NCI-H524 (cell line): ENCODE data around the gene FBN1.

ENCODE experiments used
- DNase-seq, 2 experiments: peaks; one replicate each; lab custom pipeline; 2025; lab: John Stamatoyannopoulos, UW

The FBN1 gene

DNA sequence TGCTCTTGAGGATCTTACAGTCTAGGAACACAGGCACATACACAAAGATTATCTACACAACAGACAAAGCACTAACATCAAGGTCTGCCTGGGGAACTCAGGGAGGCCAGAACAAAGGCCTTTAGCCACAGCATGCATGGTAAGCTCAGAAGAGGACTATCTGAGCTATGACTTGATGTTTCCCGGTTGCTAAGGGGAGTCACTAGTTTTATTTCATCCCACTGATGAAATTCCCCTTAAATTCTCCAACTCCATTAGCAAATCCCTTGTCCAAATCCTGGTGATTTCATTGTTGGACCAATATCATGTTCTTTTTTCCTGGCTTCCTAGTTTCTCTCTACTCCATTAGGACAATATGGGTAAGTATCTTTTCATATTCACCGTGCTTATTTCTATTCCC lies 23.3 kb downstream of the FBN1 start:
- no peak for DNase-seq

DNA sequence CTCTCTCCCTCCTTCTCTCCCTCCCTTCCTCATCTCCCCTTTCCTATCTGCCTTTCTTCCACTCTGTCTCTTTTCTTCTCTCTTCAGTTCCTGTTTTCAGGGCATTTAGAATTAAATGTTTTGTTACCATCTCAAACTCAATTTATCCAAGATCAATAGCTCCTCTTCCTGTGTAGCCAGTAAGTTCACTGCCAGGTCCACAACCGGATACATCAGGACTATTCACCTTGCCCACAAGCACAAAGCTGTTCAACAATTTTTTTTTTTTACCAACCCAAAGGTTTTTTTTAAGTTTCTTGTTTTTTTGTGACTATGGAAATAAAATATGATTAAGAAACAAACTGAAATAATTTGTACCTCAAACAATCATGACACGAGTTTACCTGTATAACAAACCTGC lies 26.1 kb downstream of the FBN1 start:
- no peak for DNase-seq

DNA sequence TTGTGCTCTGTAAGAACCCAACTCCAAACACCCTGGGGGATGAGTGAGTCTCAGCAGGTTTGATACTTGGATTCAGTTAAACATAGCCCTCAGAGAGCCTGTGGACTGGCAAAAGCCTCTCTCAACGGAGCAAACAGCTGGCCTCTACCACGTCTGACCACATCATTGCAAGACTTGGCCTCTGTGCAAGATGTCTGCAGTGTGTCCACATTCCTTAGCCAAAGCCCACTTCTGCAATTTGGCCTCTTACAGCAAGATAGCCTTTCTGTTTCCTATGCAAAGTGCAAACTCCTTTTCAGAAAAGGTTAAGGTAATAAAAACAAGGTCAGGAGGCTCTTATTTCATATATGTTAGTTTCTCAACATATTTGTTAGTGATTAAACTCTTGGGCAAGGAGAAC lies 27.9 kb downstream of the FBN1 start:
- no peak for DNase-seq

DNA sequence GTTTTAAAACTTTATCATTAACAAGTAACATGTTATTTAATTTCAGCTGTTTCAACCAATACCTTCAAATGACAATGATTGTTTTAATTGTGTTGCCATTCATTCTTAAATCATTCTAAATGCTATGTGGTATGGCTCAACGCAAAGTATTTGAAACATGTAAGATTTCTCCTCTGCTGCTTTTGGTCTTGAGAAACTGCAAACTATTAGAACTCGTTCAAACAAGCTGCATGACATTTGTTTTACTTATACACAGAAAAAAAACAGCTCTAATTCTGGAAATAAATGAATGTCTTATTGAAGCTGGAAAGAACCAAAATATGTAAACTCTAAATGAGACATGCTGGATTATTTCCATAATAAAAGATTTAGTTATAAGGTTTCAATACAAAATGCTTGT lies 29.3 kb downstream of the FBN1 start:
- DNase-seq = no peak

DNA sequence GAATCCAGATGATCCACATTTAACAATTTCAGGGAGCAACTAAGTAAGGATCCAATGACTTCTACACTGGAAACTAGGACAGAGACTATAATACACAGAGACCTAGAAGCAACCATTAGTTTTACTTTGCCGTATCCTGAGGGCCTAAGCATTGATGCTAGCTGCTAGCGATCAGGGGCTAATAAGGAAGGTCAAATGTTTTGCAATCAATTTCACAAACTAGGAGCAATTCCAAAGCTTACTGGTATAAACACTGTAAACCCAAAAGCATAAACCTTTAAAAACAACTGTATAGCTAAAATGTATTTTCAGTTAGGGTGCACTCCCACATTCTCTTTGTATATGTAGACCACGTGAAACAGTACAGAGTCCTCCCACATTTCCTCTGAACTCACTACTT lies 31.5 kb downstream of the FBN1 start:
- DNase-seq = no peak

DNA sequence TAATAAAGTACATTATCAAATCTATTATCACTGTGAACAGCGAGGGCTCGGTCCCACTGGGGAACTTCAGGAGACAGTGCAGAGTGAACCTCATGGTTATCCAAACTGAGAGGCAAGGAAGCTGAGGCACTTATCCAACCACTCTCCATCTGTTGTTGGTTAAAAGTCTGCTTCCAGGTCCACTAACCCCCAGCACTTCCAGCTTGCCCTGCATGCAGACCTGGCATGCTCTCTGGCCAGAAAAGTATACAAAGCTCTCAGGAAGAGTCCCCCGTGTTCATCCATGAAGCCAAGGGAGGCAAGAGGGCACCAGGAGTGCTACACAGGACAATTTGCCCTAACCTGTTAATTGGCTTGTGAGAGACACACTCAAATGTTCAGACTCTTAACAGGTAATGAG lies 36.0 kb downstream of the FBN1 start:
- peak in 1 of 2 experiments; percentile 10 for DNase-seq

DNA sequence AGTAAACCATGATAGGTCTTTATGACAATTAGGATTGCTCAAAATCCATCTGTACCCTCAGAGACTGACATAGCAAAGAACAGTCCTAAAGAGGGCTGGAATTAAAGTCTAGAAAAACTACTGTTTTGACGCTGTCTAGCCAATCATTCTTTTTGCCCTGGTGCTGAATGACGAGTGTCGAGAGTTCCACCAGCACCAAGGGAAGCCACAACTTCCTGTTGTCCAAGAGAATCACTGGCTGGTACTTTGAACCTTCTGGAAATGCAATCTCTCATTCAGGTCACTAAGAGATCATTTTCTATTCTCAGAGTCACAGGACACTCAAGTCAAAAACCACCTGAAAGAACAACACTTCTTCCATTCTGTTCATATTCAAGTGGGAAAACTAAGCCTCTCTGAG lies 37.7 kb downstream of the FBN1 start:
- DNase-seq = no peak

DNA sequence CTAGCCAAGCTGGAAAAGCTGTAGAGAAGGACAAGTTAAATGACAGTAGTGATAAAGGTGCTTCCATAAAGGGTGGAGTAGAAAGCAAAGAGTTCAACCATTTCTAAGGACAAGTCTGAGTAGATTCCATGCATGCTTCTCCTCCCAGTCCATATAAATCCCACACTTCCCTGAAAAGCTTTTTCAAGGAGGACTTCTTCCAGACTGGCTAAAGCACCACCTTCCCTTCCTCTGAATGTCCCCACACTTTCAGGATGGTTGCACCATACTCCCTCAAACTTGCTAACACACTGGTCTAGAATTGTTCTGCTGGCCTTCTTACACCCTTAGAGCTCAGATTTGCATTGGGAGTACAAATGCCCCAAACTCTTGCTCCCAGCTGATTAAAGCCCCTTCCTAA lies 40.9 kb downstream of the FBN1 start:
- no peak for DNase-seq

DNA sequence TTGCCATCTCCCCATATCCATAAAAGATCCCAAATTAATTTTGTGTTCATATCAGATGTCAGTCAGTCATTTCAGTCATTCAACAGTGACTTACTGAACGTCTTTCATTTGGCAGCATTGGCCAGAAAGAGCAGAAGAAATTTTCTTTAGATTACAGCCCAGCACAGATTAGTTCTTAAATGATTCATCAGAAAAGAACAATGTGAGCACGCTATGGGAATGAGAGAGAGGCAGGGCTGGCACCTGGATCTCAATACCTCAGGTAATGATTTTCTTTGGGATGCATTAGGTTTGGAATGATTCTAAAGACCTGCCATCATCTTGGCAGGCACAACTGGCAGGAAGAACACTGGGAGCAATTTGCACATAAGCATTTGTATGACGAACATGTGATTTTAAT lies 41.6 kb downstream of the FBN1 start:
- no peak for DNase-seq

DNA sequence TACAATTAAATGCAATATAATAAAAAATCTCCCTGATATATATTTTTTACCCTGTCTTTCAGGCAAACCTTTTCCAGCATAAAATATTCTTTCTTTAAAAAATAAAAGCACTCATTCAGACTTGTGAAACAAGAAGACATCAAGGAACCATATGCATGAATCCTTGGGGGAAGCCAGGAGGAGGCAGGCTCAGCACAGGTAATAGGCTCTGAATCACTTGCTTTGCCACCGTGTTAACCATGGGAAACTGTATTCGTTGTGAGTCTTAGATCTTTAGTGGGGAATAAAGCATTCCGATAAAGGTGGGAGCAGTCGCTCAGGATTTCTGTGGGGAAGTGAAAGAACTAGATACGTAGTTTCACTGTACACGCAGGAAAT lies 42.4 kb downstream of the FBN1 start:
- DNase-seq = no peak

DNA sequence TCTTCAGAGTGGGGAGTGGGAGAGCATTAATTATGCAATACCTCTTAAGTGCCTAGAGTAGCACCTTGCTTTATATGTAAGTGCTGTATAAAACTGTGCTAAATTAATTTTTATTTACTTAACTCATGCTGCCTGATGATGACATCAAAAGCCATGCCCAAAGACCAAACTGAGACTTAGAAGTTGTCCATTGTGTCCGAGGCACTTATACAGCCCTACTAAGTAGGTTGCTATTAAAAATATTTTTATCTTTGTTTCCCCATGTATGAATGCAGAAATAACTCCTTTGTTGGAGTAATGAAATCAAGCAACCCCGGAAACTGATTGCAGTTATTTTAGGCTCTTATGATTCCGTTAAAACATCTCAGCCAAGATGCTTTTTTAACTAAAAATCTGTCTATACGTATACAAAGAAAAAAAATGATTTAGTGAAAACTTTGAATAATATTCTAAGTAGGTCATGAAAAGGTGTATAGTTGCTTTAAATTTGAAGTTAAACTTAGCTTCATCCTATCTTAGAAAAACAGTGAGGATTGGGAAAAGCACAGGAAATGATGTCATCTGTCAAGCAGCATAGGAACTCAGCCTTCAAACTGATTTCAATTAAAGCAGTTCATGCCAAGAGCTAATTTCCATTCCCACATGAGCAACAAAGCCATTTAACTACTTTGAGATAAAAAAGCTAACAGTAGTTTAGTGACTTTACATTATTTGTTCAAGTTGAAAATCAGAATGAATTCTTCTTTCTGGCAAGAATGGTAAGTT lies 43.0 kb downstream of the FBN1 start:
- no peak for DNase-seq

DNA sequence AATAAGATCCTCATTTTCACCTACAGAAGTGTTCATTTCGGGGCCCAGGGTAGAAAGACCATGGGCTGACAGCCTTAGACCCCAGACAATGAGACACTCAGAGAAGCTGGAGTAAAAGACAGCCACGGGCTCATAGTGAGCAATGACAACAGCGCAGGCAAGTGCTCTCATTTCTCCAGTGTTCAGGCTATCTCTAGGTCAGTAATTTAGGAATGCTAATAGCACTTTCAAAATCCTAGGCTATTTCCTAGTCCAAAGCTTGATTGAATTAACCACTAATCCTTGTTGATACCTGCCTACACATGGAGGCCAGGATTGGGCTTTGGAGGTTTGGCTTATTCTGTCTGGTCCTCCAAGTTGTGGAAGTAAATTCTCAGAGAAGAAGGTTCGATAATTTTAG lies 44.4 kb downstream of the FBN1 start:
- no peak for DNase-seq

DNA sequence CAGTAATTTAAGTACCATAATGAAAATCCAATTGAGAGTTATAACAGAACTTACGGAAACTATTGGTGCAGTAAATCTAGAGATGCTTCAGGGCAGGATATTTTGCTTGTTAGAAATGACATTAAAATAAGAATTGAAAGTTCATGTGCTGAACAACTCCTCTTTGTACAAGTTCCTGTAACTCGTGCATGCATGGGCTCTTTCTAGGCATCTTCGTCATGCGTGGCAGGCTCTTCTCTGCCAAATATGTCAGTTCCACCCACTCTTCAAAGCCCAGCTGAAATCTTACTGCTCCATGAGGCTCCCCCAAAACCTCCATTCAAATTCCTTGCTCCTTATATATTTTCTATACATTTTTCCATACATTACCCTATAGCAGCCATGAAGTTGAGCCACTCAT lies 48.7 kb downstream of the FBN1 start:
- no peak for DNase-seq

DNA sequence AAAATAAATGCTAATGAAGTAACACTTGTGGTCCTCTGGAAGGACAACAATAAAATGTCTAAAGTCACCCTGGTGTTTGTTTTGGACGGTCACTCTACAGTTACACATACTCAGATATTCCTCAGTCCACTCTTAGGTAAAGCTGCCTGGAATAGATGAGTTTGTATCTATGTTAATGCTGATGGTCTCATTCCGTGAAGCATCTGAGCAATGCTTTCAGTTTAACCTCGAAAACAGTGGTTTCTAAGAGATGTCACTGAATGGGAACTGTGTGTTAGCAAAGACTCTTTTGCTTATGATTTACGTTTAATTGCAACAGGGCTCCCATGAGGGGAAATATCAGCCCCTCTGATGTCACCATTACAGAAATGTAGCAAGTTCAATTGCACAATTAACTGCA lies 49.1 kb downstream of the FBN1 start:
- no peak for DNase-seq

DNA sequence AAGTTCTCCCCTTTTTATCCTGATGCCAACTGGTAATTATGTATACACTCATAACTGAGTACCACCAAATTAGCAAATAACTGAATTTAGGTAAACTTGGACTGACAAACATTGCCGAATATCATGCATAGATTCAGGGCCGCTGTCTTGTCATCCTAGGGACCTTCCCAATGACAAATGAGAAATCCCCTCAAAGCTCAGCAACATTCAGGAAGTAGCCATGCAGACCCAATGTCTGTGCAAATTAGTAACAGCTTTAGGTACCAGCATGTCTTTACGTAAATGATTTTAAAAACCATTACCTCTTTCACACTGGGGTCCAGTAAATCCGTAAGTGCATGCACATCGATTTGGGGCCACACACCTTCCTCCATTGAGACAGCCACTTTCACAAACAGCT lies 49.5 kb downstream of the FBN1 start:
- no peak for DNase-seq

DNA sequence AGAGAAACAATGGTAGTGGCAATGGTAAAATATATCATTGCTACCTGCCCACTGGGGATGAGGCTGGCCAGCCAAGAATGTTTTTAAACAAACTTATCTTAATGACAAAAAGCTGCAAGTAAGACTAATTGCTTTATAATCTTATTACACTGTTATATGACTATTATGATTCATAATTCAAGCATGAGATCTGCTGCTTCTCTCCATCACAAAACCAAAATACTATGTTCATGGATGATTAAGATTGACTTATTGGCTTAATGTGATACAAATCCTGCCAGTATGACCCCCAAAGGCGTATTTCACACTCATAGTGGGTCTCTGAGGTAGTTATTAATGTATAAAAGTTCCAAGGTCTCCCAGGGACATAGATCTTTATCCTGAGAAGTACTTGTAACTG lies 52.6 kb downstream of the FBN1 start:
- DNase-seq = no peak

DNA sequence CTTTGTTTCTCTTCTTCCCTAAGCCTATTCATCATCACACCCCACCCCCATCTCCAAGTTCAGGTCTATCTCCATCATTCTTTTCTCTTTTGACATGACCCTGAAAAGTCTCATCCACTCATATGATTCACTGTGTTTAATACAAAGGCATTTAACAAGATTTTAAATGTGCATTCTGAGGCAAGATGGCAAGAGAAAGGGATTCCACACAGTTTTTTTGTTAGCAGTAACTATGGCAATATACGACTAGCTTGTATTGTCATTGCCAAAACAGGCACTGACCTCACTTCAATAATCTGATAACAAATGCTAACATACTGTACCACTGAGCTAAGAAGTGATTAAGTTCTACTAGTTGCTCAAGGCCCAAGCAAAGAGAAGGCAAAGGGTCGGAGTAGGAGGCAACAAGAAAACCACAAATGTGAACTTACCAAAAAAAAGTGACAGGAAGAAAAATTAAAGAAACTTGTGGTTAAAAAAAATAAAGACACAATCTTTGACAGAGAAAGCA lies 53.2 kb downstream of the FBN1 start:
- DNase-seq = no peak

DNA sequence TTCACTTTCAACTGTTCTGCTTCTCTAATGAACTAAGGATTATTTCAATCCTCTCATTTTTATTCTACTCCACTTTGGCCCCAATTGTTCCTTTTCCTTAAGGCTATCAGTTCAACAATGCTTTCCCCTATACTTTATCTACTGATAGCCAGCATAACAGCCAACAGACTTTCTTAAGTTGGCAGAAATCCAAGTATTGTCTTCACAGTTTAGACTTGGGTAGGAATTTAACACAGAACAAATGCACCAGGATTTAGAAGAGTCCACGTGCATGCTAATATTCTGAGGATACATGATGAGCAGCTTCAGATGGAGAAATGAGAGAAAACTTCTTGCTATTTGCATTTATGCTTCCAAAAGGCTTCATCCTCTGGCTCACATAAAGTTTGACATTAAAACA lies 54.8 kb downstream of the FBN1 start:
- DNase-seq = no peak

DNA sequence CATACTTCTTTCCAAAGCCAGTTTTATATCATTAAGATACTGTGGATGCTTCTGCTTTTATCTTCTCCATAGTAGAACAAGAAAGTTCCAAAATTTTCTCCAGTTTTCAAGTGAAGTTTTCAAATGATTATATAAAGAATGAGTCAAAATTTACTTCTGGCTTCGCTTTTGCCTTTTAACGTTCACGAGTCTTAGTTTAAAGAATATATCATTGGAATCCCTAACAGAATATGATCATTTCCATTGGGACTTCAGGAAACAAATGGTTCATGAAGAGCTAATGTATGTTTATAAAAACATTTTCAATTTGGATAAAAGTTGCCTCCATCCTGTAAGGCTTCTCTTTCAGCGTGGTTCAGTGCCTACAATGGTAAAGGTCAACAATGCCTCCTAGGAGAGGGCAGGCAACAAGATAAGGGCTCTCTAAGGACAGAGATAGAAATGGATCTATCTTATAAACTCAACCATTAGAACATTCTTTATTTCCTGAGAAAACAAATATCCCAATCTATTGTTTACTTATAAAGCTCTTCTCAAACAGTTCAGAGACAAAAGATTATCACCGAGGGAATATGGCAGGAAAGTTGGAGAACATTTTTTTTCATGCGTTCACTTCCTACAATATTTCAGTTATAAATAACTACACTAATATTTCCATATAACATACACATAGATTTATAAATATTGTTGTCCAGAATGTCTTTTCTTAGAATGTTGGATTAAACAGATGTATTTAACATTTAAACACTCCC lies 60.5 kb downstream of the FBN1 start:
- no peak for DNase-seq

DNA sequence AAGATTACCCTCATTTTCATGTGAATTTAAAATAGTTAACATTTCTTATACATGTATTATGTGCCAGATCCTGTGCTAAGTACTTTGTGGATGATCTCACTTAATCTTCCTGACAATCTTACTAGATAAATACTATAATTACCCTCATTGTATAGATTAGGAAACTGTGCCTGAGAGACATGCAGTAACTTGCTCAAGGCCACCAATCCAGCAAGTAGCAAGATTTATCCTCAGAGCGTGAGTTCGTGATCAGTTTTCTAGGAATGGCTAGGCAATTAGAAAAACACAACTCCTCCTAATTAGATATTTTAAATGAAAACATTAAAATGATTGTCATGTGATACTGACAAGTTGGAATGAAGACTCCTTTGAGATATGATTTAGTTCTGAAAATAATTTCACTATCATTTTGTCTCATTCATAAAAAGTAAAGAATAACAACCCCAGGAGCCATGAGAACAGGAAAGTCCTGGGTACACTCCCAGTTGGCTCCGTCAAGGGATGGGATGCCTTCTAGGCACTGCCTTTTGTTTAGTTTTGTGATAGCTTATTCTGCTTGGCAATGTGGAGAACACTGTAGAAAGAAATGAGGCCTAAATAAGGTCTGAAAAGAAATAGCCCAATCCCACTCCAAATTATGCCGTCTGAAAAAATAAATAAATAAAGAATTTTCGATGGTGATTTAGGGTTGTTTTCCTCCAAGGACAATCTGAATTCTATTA lies 61.3 kb downstream of the FBN1 start:
- DNase-seq = peak in 1 of 2 experiments; percentile 22

DNA sequence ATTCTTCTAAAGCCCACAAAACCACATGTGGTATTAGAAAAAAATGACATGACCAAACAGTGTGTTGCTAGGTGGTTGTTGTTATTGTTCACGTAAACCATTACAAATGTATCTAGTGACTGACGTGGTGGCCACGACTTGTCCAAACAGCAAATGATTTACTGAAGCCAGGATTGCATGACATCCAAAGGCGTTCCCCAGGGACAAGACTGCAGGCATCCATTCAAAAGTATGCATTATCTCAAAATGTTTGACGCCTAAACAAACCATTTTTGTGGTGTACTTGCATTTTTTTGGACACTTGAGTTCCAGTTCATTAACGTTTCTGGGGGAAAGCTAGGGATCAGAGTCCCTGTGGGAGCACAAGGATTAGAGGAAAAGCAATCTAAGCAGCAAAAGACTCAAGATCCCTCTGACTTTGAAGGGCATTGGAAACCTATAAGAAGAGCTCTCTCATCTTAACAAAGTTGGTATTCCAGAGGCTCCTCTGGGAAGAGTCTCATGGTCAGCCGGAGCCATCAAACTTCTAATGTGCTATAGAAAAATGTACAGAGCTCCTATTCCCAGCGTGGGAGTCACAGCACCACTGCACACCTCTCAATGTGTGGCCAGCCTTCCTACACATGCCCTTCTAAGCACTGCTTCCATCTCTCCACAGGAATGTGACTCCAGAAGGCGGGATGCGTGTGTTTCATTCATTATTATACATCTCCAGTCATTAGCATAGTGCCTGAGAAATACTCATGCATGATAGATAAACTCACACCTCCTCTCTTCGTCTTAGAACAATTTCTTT lies 62.9 kb downstream of the FBN1 start:
- DNase-seq = no peak

DNA sequence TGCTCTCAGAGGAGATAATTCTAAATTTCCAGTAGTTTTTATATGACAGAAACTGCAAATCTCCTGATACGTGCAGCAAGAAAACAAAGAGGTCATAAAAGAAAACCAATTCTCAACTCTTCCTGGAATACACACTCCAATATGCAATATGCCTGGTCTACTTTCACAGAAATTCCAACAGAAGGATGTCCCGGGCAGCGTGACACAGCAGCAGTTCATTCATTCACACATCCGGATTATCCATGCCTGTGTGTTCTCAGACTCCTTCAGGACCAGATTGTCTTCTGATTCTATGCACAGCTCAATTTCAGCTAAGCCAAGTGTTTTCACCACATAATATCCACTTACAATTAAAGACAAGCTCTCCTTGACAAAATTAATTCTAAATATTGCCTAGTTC lies 64.3 kb downstream of the FBN1 start:
- peak in 1 of 2 experiments; percentile 57 for DNase-seq
